GM10847 (cell line): ENCODE results near the gene SRXN1.

Experiments
- POLR2A ChIP-seq: IDR thresholded peaks from 2 replicates; pipeline ENCODE4 v1.6.1; 2011; ENCODE audit not compliant: insufficient read length; ENCODE audit errors: extremely low read depth

SRXN1 gene

DNA sequence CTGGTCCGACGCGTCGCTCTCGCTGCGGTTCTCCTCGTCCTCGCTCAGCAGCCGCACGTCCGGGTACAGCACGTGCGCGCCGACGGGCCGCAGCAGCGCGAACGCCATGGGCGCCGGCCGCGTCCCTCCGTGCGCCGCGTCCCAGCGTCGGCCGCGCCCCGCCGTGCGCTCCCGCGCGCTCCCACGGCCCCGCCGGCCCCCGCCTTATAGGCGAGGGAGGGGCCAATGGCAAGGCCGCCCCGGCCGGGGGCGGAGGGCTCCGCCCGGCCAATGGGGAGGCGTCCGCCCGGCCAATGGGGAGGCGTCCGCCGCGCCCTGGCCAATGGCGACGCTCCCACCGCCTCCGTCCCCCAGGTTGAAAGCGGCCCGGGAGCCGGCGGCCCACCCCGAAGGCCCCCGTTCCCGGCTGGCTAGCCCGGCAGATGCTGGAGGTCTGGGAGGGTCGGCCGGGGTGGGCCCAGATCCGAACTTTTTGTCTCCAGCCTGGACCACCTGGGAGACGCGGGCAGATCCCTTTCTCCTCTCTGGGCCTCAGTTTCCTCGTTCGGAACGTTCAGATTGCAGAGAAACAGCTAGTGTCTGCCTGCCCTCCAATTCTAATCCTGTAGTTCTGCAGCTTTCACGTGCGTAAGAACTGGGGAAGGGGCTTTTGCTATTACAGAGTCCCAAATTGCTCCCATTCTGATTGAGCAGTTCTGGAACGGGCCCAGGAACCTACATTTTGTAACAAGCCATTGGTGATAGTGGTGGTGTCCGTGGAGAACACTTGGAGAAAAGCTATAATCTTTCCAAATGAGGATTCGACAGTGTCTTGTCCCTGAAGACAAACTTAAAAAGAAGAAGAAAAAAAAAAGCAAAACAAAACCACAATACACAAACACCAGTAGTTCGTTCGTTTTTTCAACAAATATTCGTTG, 42.6 kb downstream of the SRXN1 start, which contains the start of gene TCF15:
Gene TCF15 (minus strand): TSS at position 180 of the 917 bp plus-strand sequence. CDS start 72 bp downstream, at position 108.
- TF ChIP-seq POLR2A: no peak

DNA sequence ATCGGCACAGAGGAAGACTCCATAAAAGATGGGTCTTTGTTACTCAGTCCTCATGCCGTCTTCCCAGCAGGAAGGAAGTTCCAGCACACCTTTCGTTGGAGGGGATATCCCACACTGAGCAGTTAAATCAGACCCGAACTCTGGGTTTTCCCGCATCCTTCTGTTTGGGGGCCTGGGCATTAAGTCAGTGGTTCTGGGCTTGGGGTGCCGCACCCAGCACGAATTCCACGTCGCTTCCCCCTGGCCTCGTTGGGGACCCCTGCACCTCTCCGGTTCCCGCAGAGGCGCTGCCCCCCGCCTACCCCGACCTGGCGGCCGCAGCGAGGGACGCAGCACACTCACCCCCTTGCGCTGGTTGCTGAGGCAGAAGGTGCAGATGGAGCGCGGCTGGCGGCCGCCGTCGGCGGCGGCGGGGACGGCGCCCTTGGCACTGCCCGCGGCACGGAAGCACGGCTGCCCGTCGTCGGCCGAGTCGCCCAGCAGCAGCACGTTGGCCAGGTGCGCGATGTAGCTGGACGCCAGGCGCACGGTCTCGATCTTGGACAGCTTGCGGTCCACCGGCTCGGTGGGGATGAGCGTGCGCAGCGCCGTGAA, 43.5 kb downstream of the SRXN1 start:
- no peak for TF ChIP-seq POLR2A

DNA sequence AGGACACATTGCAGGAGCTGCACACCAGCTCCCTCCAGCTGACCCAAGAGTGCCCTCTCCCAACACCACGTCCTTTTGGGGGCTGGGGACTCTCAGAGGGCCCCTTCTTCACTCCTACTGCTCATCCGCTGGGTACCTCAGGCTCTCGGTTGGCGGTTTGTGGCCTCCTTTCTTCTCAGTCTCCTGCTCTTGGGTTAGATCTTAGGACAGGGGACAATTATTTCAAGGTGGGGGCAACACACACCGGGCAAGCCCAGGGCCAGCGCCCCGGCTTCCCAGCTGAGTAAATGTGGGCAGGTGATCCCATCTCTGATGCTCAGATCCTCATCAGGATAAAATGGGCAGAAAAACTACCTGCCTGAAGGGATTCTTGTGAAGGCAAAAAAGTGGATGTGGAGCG, 44.0 kb downstream of the SRXN1 start:
- no peak for TF ChIP-seq POLR2A

DNA sequence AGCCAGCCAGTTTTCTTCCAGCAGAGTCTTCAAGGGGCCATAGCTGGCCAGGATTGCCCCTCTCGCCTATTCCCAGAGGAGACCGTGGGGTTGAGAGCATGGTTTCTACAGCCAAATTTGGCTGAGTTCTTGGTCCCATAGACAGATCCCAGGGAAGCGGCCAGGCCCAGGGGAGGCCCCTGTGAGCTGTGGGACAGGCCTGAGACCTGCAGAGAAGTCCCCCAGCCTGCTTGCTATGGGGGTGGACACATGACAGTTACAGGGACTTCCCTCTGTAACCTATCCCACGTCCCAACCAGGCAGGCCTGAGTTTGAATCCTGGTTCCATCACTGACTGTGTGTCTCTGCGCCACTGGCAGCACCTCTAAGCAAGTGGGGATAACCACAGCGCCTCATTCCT, 45.5 kb downstream of the SRXN1 start:
- no peak for TF ChIP-seq POLR2A

DNA sequence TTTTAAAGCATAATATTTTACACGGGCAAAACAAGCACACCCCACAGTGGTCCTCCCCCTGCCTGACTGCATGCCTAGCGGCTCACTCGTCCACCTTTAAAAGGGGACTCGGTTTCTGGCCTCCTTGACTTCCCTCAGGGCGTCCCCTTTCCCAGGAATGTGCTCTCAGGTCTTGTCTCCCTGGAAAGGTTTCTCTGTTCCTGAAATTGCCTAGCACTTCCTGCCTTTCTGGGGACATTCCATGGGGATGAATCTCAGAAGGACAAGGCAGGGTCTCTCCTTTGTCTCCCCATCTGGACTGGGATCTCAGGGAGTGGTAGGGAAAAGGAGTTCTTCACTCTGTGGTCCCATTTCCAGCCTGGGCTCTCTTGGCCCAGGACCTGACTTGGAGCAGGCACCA, 47.8 kb downstream of the SRXN1 start:
- no peak for TF ChIP-seq POLR2A

DNA sequence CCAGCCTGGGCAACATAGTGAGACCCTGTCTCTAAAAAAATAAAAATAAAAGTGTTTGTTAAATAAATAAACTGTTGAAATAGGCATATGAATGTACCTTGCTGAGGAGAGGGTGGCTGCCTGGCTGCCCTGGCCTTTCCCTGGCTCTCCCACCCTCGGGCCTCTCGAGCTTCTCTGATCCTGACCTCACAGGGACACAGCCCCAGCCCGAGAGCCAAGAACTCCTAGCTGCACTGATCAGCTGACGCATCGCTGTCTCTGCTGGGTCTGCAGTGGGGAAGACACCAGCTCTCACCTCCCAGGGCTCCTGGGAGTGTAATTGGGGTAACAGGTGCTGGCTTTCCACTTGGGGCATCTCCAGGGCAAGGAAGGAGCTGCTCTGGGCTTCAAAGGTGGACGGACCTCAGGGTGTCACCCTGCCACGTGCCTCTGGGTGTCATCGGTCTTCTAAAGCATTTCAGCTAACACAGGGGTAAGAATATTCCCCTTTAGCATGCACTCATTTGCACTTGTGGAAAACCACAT, 49.8 kb downstream of the SRXN1 start:
- no peak for TF ChIP-seq POLR2A

DNA sequence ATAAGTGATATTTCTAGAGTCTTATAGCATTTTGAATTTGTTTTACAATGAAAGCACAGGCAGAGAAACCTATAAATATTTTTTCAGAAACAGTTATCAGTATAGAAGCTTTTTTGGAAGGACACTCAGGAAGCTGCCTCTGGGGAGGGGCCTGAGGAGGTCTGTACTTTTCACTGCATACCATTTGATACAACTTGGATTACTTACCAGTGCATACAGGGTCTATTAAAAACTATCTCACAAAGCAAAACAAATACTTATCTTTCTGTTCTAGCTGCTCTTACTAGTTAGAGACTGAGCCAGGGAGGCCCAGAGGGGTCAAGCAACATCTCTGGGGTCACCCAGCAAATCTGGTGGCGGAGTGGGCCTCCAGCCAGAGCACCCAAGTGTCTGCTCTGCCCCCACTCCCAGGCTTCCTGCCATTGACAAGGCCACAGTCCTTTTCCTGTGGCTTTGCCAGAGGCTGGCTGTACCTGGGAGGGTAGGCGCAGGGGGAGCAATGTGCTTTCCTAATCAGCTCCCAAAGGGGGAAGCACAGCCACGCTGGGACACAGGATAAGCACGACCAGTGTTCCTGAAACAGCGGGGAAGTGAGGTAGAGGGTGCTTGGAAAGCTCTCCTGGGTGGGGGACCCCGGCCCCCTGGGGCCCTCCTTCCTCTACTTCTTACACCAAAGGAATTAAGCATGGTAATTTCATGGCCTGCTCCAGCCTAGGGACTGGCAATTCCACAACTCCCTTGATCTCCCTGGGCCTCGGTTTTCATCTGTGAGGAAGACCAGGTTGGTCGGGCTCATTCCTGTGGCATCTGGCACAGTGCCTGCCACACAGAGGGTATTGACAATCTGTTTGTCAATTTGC, 50.7 kb downstream of the SRXN1 start:
- TF ChIP-seq POLR2A: no peak

DNA sequence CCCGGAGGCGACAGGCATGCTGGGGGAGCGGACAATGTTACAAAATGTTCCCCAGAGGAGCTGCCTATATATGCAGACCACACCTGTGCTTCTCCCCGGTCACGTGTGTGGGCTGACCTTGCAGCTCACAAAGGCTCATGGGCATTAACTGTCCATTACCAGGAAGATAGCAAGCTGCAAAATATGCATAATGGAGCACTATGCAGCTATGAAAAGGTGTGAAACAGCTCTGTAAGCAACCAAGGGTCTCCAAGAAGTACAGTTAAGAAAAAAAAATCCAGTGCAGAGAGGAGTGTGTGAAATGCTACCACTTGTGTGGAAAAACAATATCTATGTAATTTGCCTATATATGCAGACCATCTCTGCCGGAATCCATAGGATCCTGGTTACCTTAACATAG, 52.3 kb downstream of the SRXN1 start:
- no peak for TF ChIP-seq POLR2A

DNA sequence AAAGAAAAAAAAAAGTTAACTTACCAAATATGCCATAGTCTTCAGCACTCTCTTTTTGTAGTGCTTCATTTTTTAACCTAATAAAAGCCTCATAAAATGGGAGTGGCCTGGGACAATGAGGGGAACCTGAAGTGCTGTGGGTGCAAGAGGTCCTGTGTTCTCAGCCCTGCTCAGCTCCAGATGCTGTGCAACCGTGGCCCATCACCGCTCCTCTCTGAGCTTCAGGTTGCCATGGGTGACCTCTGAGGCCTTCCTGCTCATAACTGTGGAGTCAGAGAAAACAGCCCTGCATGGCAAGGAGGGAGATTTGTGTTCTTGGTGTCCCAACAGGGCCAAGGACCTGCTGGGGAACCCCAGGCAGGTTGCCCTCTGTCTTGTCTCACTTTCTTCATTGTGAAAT, 52.9 kb downstream of the SRXN1 start:
- TF ChIP-seq POLR2A: no peak

DNA sequence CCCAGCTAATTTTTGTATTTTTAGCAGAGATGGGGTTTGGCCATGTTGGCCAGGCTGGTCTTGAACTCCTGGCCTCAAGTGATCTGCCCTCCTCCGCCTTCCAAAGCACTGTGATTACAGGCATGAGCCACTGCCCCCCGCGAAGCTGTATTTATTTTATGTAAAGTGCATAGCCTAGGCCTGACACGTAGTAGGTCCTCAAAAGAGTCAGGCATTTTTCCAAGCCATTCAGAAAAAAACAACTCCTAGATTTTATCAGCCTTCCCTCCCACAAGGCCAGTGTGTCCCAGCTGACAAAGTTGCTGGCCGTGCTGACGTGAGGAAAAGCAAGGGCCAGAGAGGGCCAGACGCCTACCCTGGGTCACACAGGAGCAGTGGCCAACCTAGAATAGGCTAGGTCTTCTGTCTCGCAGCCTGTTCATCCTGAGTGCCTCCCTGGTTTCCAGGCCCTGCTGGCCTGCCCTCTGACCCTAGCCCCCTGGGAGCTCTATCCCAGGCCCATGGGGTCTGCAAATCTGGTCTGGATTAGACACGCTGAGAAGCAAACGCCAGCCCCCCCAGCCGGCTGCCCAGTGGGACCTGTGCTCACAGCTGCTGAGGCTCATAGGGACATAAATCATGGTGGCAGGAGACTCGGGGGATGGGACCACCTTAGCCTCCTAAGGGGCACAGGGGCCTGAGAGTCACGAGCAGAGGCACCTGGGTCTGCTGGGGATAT, 54.7 kb downstream of the SRXN1 start:
- TF ChIP-seq POLR2A: no peak

DNA sequence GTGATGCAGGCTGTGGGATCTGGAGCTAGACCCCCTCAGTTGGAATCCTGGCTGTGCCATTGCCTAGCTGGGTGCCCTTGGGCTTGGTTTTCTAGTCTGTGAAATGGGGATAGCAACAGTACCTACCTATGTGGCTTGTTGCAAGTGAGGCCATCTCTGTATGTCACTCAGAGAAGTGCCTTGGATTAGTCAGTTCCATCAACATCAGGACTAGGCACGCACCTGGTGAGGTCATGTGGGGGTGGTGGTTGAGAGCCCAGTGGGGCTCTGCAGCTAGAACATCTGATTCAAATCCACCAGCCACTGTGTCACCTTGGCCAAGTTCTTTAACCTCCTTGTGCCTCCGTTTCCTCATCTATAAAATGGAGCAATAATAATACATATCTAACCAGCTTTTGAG, 55.4 kb downstream of the SRXN1 start:
- TF ChIP-seq POLR2A: no peak
